HG03064 (cell line): ENCODE results near the gene AGAP1.

ENCODE experiments used
- ATAC-seq: cut with Tn5 transposase; IDR thresholded peaks from one replicate; pipeline ENCODE4 v1.9.1; 2021; ENCODE audit warnings: low read depth; ENCODE audit not compliant: unreplicated experiment

AGAP1 gene

GRCh38 chr2:235582081-235582686 lies 88.3 kb downstream of the AGAP1 start:
- ATAC-seq: no peak

DNA sequence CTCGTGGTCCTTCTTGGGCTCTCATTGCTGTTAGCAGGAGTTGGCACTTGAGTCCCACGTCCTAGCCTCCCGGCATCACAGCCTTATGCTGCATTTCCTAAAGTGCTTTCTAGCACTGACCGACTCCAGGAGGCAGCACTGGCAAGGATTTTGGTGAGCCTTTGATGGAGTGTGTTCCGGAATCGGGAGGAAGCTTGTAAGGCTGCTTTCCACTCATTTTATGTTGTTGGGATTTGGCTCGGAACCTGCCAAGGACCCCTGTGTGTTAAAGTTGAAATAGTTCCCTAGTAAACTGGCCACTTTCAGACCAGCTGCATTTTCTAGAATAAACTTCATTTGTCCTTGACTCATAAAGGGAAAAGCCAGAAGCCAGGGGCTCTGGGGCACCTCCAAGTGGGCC lies 88.9 kb downstream of the AGAP1 start:
- ATAC-seq: no peak

GRCh38 chr2:235583144-235583543 lies 89.3 kb downstream of the AGAP1 start:
- no peak for ATAC-seq

GRCh38 chr2:235583925-235584637 lies 90.2 kb downstream of the AGAP1 start:
- no peak for ATAC-seq

- ATAC-seq: no peak
These were observed 90.8 kb downstream of the AGAP1 start for GRCh38 chr2:235584638-235585007.

DNA sequence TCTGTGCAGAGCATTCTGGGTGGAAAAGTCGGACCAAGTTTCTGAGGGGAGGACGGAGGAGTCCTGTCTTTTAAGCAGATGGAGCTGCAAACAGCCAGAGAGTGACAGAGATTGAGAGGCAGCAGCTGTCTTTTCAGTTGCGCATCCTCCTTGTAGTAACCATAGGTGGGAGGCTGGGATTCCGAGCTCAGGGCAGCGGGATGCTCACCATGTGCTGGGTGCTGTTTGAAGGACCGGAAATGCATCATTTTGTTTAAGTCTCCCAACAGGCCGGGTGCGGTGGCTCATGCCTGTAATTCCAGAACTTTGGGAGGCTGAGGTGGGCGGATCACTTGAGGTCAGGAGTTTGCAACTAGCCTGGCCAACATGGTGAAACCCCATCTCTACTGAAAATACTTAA lies 93.4 kb downstream of the AGAP1 start:
- no peak for ATAC-seq

DNA sequence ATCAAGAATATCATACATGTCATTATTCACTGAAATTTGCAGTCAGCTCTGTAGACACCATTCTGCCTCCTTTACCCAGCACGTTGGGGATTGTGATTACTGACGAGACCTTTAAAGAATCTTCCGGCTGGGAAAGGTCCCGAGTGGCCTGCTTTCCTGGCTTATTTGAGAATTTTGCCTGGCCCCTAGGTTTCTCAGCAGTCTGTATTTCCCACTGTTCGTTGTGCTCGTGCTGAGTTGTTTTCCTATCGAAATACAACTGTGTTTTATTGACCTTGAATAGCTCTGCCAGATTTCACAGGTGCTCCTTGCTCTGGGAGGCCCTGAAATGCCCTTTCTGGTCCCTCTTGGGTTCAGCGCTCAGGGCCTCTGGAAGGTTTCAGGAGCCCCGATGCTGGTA lies 94.9 kb downstream of the AGAP1 start:
- ATAC-seq: no peak

DNA sequence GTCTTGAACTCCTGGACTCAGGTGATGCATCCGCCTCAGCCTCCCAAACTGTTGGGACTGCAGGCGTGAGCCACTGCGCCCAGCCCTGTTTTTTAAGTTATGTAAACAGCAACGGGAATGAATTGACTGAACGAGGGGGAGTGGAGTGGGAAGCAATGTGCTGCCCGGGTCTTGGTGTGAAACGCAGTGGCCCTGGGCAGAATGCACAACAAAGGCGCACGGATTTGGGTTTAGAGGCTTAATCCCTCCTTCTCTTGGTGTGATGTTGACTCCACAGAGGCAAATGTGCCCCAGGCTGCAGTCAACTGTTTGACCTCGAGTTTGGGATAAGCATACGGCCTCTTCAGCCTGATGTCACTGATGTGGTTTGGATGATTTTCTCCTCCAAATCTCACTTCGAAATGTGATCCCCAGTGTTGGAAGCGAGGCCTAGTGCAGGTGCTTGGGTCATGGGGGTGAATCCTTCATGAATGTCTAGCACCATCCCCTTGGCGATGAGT lies 97.4 kb downstream of the AGAP1 start:
- no peak for ATAC-seq

GRCh38 chr2:235591921-235592320 lies 98.1 kb downstream of the AGAP1 start:
- no peak for ATAC-seq

GRCh38 chr2:235592430-235592829 lies 98.6 kb downstream of the AGAP1 start:
- no peak for ATAC-seq

DNA sequence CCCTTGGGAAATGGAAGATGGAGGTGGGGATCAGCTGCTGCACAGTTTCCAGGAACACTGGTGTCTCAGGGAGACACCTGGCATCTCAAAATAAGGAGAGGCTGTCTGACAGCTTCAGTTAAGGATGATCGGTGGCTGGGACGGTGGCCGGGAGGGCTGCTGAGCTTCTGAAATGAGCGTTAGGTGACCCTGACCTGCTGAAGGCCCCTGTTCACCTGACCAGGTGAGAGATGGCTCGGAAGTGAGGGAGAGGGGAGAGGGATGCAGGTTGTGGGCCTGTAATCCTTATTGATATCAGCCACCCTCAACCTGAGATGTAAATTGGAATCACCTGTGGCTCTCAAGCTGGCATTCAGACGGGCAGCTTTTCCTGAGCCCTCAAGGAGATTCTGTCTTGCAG lies 99.0 kb downstream of the AGAP1 start:
- no peak for ATAC-seq

- no peak for ATAC-seq
These were observed 100.2 kb downstream of the AGAP1 start for GRCh38 chr2:235594041-235594440.

- no peak for ATAC-seq
These were observed 101.1 kb downstream of the AGAP1 start for GRCh38 chr2:235594964-235595363.

- no peak for ATAC-seq
These were observed 101.7 kb downstream of the AGAP1 start for GRCh38 chr2:235595422-235596010.

- ATAC-seq: no peak
These were observed 102.4 kb downstream of the AGAP1 start for GRCh38 chr2:235596272-235596671.

- no peak for ATAC-seq
These were observed 103.3 kb downstream of the AGAP1 start for GRCh38 chr2:235597081-235597615.

GRCh38 chr2:235598026-235598425 lies 104.2 kb downstream of the AGAP1 start:
- no peak for ATAC-seq

- ATAC-seq: no peak
These were observed 105.0 kb downstream of the AGAP1 start for GRCh38 chr2:235598532-235599531.

DNA sequence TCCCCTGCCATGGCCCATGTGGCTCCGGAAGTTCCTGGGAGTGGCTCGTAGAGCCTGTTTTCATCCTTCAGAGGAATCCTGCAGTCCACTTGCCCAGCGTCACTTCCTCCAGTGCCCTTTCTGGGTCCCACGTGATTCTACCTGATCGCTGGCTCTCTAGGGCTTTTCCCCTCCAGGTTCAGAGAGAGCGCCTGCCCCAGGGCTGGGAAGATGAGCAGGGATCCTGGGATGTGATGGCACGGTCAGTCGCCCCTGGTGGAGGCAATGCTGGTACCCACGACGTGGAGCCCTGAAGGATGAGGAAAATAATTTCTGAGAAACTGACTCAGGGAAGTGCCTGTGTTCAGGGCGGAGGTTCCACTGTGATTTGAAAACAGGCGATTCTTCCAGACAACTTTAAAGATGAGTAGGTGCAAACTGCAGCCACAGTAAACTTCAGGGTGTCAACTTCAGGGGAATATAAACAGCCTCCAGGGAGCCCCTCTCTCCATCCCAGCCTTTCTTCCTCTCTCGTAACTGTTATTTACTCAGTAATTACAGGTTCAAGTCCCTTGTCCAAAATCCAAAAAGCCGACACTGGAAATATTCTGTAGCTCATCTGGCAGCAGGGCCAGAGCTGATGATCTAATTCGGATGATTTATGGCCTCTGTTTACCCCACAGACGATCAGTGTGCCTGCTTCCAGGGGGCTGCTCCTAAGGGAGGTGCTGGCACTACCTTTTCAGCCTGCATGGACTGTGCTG lies 105.9 kb downstream of the AGAP1 start:
- no peak for ATAC-seq

DNA sequence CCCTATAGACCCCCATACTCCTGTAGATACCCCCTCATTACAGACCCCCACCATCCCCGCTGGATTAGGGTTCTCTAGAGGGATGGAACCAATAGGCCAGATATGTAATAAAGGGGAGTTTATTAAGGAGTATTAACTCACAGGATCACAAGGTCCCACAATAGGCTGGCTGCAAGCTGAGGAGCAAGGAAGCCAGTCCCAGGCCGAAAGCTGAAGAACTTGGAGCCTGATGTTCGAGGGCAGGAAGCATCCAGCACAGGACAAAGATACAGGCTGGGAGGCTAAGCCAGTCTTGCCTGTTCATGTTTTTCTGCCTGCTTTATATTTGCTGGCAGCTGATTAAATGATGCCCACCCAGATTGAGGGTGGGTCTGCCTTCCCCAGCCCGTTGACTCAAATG lies 106.6 kb downstream of the AGAP1 start:
- no peak for ATAC-seq
